ENCODE measurements around the gene PGBD2.
"Not testable (repeated sequence)": the region's sequence is repeated elsewhere in the genome, so short reads cannot be mapped to it uniquely, and the experiment has no call there.

Gene PGBD2

GRCh38 chr1:248906009-248906752 is at the start of gene PGBD2:
Gene PGBD2 (plus strand): TSS chr1:248906235. CDS start chr1:248913863, 7,628 bp downstream.
- peak; percentile 93 to 95 (median 94) for DNase-seq (ENCODE audit: low read depth in 4 of 4, low spot score in 1 of 4)

GRCh38 chr1:248857201-248857600 is 48.8 kb upstream of the PGBD2 start:
- no peak for DNase-seq (ENCODE audit: low read depth in 4 of 4, low spot score in 1 of 4)

GRCh38 chr1:248857749-248858095 is 48.3 kb upstream of the PGBD2 start:
- no peak for DNase-seq (ENCODE audit: low read depth in 4 of 4, low spot score in 1 of 4)

GRCh38 chr1:248858096-248858890 is 47.7 kb upstream of the PGBD2 start:
- peak in 1 of 4 experiments; percentile 28 for DNase-seq (ENCODE audit: low read depth in 4 of 4, low spot score in 1 of 4)

- DNase-seq (ENCODE audit: low read depth in 4 of 4, low spot score in 1 of 4) = peak; percentile 89 to 96 (median 92)
These were observed 46.8 kb upstream of the PGBD2 start, which contains the start of gene ZNF692 for GRCh38 chr1:248858891-248859889. Gene ZNF692 (minus strand): TSS chr1:248859085. CDS start chr1:248858309, 776 bp downstream.

- DNase-seq (ENCODE audit: low read depth in 4 of 4, low spot score in 1 of 4) = no peak
These were observed 46.0 kb upstream of the PGBD2 start for GRCh38 chr1:248860007-248860406.

- DNase-seq (ENCODE audit: low read depth in 4 of 4, low spot score in 1 of 4) = no peak
These were observed 44.4 kb upstream of the PGBD2 start for GRCh38 chr1:248861616-248862015.

GRCh38 chr1:248862695-248862997 is 43.4 kb upstream of the PGBD2 start:
- DNase-seq (ENCODE audit: low read depth in 4 of 4, low spot score in 1 of 4) = no peak

- DNase-seq (ENCODE audit: low read depth in 4 of 4, low spot score in 1 of 4) = peak; percentile 64 to 83 (median 74)
These were observed 42.8 kb upstream of the PGBD2 start for GRCh38 chr1:248862998-248863881.

GRCh38 chr1:248871837-248872401 is 34.1 kb upstream of the PGBD2 start:
- DNase-seq (ENCODE audit: low read depth in 4 of 4, low spot score in 1 of 4) = no peak

GRCh38 chr1:248872752-248873408 is 33.2 kb upstream of the PGBD2 start:
- peak in 2 of 4 experiments; percentile 31 to 45 for DNase-seq (ENCODE audit: low read depth in 4 of 4, low spot score in 1 of 4)

GRCh38 chr1:248873409-248873992 is 32.5 kb upstream of the PGBD2 start:
- peak; percentile 90 to 99 (median 92) for DNase-seq (ENCODE audit: low read depth in 4 of 4, low spot score in 1 of 4)

GRCh38 chr1:248873993-248874533 is 32.0 kb upstream of the PGBD2 start:
- peak; percentile 54 to 78 (median 72) for DNase-seq (ENCODE audit: low read depth in 4 of 4, low spot score in 1 of 4)

GRCh38 chr1:248881261-248881660 is 24.8 kb upstream of the PGBD2 start:
- DNase-seq (ENCODE audit: low read depth in 4 of 4, low spot score in 1 of 4) = no peak

GRCh38 chr1:248882427-248882826 is 23.6 kb upstream of the PGBD2 start:
- not testable (repeated sequence) for DNase-seq (ENCODE audit: low read depth in 4 of 4, low spot score in 1 of 4)

GRCh38 chr1:248884632-248885295 is 21.3 kb upstream of the PGBD2 start:
- DNase-seq (ENCODE audit: low read depth in 4 of 4, low spot score in 1 of 4) = no peak

GRCh38 chr1:248885646-248886045 is 20.4 kb upstream of the PGBD2 start:
- DNase-seq (ENCODE audit: low read depth in 4 of 4, low spot score in 1 of 4) = no peak

Measured in stimulated activated CD4-positive, alpha-beta T cell treated with anti-CD3 and anti-CD28 coated beads, Interleukin-1b, Interleukin-23, amount 100 ng/mL, for 24 hours (primary cell).